NCI-H1092 treated with DMSO at 0.1 percent for 48 hours (cell line): ENCODE measurements around the gene EIF4G3.
"Not testable (repeated sequence)": the region's sequence is repeated elsewhere in the genome, so short reads cannot be mapped to it uniquely, and the experiment has no call there.

Source experiments
- DNase-seq: peaks from one replicate; lab custom pipeline; 2025; lab: John Stamatoyannopoulos, UW

EIF4G3 gene

GRCh38 chr1:21100481-21100921 is 76.2 kb downstream of the EIF4G3 start:
- no peak for DNase-seq

- DNase-seq, result no peak
These were observed 76.9 kb downstream of the EIF4G3 start for GRCh38 chr1:21099869-21100131.

- no peak for DNase-seq
These were observed 77.4 kb downstream of the EIF4G3 start for GRCh38 chr1:21099034-21099868.

GRCh38 chr1:21098186-21098915 is 78.3 kb downstream of the EIF4G3 start:
- DNase-seq, result no peak

GRCh38 chr1:21097729-21098128 is 79.0 kb downstream of the EIF4G3 start:
- DNase-seq, result no peak

- DNase-seq, result no peak
These were observed 80.7 kb downstream of the EIF4G3 start for GRCh38 chr1:21095976-21096375.

GRCh38 chr1:21094282-21094681 is 82.4 kb downstream of the EIF4G3 start:
- not testable (repeated sequence) for DNase-seq

GRCh38 chr1:21093271-21093958 is 83.3 kb downstream of the EIF4G3 start:
- not testable (repeated sequence) for DNase-seq

GRCh38 chr1:21092545-21092944 is 84.2 kb downstream of the EIF4G3 start:
- not testable (repeated sequence) for DNase-seq

- DNase-seq, result not testable (repeated sequence)
These were observed 85.5 kb downstream of the EIF4G3 start for GRCh38 chr1:21091053-21091690.

GRCh38 chr1:21090463-21090862 is 86.2 kb downstream of the EIF4G3 start:
- DNase-seq, result no peak

- no peak for DNase-seq
These were observed 87.0 kb downstream of the EIF4G3 start for GRCh38 chr1:21089731-21090130.

GRCh38 chr1:21089299-21089698 is 87.4 kb downstream of the EIF4G3 start:
- no peak for DNase-seq

GRCh38 chr1:21084111-21084810 is 92.4 kb downstream of the EIF4G3 start:
- no peak for DNase-seq

- no peak for DNase-seq
These were observed 94.6 kb downstream of the EIF4G3 start for GRCh38 chr1:21082073-21082472.

GRCh38 chr1:21077085-21077484 is 99.6 kb downstream of the EIF4G3 start:
- DNase-seq, result no peak

GRCh38 chr1:21072721-21073120 is 104.0 kb downstream of the EIF4G3 start:
- no peak for DNase-seq

- DNase-seq, result no peak
These were observed 107.1 kb downstream of the EIF4G3 start for GRCh38 chr1:21069549-21069948.

- no peak for DNase-seq
These were observed 107.8 kb downstream of the EIF4G3 start for GRCh38 chr1:21068937-21069336.

GRCh38 chr1:21067551-21068227 is 109.0 kb downstream of the EIF4G3 start:
- no peak for DNase-seq

- DNase-seq, result no peak
These were observed 110.2 kb downstream of the EIF4G3 start for GRCh38 chr1:21066356-21067012.
